Activated naive CD4-positive, alpha-beta T cell treated with anti-CD3 and anti-CD28 coated beads for 36 hours (primary cell): Measurements from ENCODE around the gene ERBB4. TPM values are rescaled to one million over a fixed set of nuclear protein-coding genes. Genes with fewer than 3 reads are reported as not detected.

Experiments
- CTCF ChIA-PET: fragments of 350-600 bp; sonication (Branson Sonifier 250); formaldehyde crosslinking; loops from one replicate; lab custom pipeline; 2021; ENCODE audit warnings: antibody characterized with exemption; lab: Charles Lee
- DNase-seq: peaks from one replicate; pipeline ENCODE4 v3.0.0-alpha.2; 2020
- H3K27ac Mint-ChIP-seq: one replicate; pipeline ENCODE4 v1.8.0; 2021; ENCODE audit warnings: mild to moderate bottlenecking, mixed read lengths
- H3K27me3 Mint-ChIP-seq: one replicate; pipeline ENCODE4 v1.8.0; 2021; ENCODE audit warnings: low read depth, mixed read lengths
- H3K36me3 Mint-ChIP-seq: one replicate; pipeline ENCODE4 v1.8.0; 2021; ENCODE audit warnings: low read depth, mixed read lengths
- H3K4me1 Mint-ChIP-seq: one replicate; pipeline ENCODE4 v1.8.0; 2021; ENCODE audit warnings: low read depth, mixed read lengths
- H3K4me3 Mint-ChIP-seq: one replicate; pipeline ENCODE4 v1.8.0; 2021; ENCODE audit warnings: mild to moderate bottlenecking, moderate library complexity, mixed read lengths
- H3K9me3 Mint-ChIP-seq: one replicate; pipeline ENCODE4 v1.8.0; 2021; ENCODE audit warnings: mixed read lengths
- intact Hi-C: fragments of 100-400 bp; cut with micrococcal nuclease; formaldehyde crosslinking; loops from one replicate; pipeline ENCODE4 v1.15.1; 2023
- total RNA-seq, 2 experiments: library from RNA; stranded (reverse); gene quantifications; one replicate each; pipeline ENCODE4 v1.2.3, GENCODE V29; 2021

The ERBB4 gene
- total RNA-seq, 2 experiments from 2014 or later = not detected

- intact Hi-C loops = no loop called here
- H3K9me3 Mint-ChIP-seq = peaks cover 5% of the 10 kb centered on the region
- H3K27me3 Mint-ChIP-seq = no peaks in the 10 kb centered on the region
- no peaks in the 10 kb centered on the region for H3K36me3 Mint-ChIP-seq
- no peaks in the 10 kb centered on the region for H3K4me1 Mint-ChIP-seq
- no peak for DNase-seq
- no peak overlapping the region for H3K27ac Mint-ChIP-seq
- no peak overlapping the region for H3K4me3 Mint-ChIP-seq
- CTCF ChIA-PET = no interaction called here
Measured at GRCh38 chr2:211513446-211513845, 1025.2 kb downstream of the ERBB4 start.

- DNase-seq = no peak
- Mint-ChIP-seq H3K27me3 (no peaks in the 10 kb centered on the region), H3K36me3 (no peaks in the 10 kb centered on the region), H3K27ac (no peak overlapping the region), H3K4me3 (no peak overlapping the region), H3K4me1 (no peaks in the 10 kb centered on the region), H3K9me3 (peaks cover 8% of the 10 kb centered on the region)
- intact Hi-C loops = no loop called here
- CTCF ChIA-PET = no interaction called here
Measured at GRCh38 chr2:211512806-211513205, 1025.8 kb downstream of the ERBB4 start.

- no peaks in the 10 kb centered on the region for H3K4me1 Mint-ChIP-seq
- peaks cover 17% of the 10 kb centered on the region for H3K9me3 Mint-ChIP-seq
- H3K4me3 Mint-ChIP-seq = no peak overlapping the region
- no peak for DNase-seq
- H3K27ac Mint-ChIP-seq = no peak overlapping the region
- no peaks in the 10 kb centered on the region for H3K36me3 Mint-ChIP-seq
- intact Hi-C loops = no loop called here
- no peaks in the 10 kb centered on the region for H3K27me3 Mint-ChIP-seq
- CTCF ChIA-PET = interaction anchor here (0.6 kb wide), 1 partner anchor 400 kb away, joined by 4 read pairs; no protein-coding TSS in a partner anchor
Measured at GRCh38 chr2:211503856-211504255, 1034.7 kb downstream of the ERBB4 start.

- H3K36me3 Mint-ChIP-seq = no peaks in the 10 kb centered on the region
- H3K27me3 Mint-ChIP-seq = no peaks in the 10 kb centered on the region
- peaks cover 13% of the 10 kb centered on the region for H3K9me3 Mint-ChIP-seq
- intact Hi-C loops = no loop called here
- H3K27ac Mint-ChIP-seq = no peak overlapping the region
- CTCF ChIA-PET = no interaction called here
- no peaks in the 10 kb centered on the region for H3K4me1 Mint-ChIP-seq
- DNase-seq = no peak
- H3K4me3 Mint-ChIP-seq = no peak overlapping the region
Measured at GRCh38 chr2:211503198-211503597, 1035.4 kb downstream of the ERBB4 start.

- no peak for DNase-seq
- Mint-ChIP-seq H3K27me3 (no peaks in the 10 kb centered on the region), H3K4me1 (no peaks in the 10 kb centered on the region), H3K4me3 (no peak overlapping the region), H3K9me3 (peaks cover under 1% of the 10 kb centered on the region), H3K27ac (no peak overlapping the region), H3K36me3 (no peaks in the 10 kb centered on the region)
- intact Hi-C loops = no loop called here
- CTCF ChIA-PET = no interaction called here
Measured at GRCh38 chr2:211498551-211499205, 1039.9 kb downstream of the ERBB4 start.

GRCh38 chr2:211495339-211495738, 1043.3 kb downstream of the ERBB4 start:
- DNase-seq = no peak
- no peaks in the 10 kb centered on the region for H3K9me3 Mint-ChIP-seq
- intact Hi-C loops = no loop called here
- no peak overlapping the region for H3K27ac Mint-ChIP-seq
- no peaks in the 10 kb centered on the region for H3K27me3 Mint-ChIP-seq
- H3K36me3 Mint-ChIP-seq = no peaks in the 10 kb centered on the region
- no peak overlapping the region for H3K4me3 Mint-ChIP-seq
- CTCF ChIA-PET = interaction anchor here (0.5 kb wide), 1 partner anchor 38 kb away, joined by 3 read pairs; no protein-coding TSS in a partner anchor
- no peaks in the 10 kb centered on the region for H3K4me1 Mint-ChIP-seq

GRCh38 chr2:211494536-211494935, 1044.1 kb downstream of the ERBB4 start:
- no peak for DNase-seq
- Mint-ChIP-seq H3K9me3 (no peaks in the 10 kb centered on the region), H3K4me3 (no peak overlapping the region), H3K27ac (no peak overlapping the region), H3K36me3 (no peaks in the 10 kb centered on the region), H3K27me3 (no peaks in the 10 kb centered on the region), H3K4me1 (no peaks in the 10 kb centered on the region)
- CTCF ChIA-PET = no interaction called here
- intact Hi-C loops = no loop called here

GRCh38 chr2:211494085-211494484, 1044.5 kb downstream of the ERBB4 start:
- H3K27ac Mint-ChIP-seq = no peak overlapping the region
- no peaks in the 10 kb centered on the region for H3K4me1 Mint-ChIP-seq
- H3K4me3 Mint-ChIP-seq = no peak overlapping the region
- CTCF ChIA-PET = no interaction called here
- no peaks in the 10 kb centered on the region for H3K36me3 Mint-ChIP-seq
- DNase-seq = no peak
- H3K9me3 Mint-ChIP-seq = no peaks in the 10 kb centered on the region
- intact Hi-C loops = no loop called here
- no peaks in the 10 kb centered on the region for H3K27me3 Mint-ChIP-seq

- Mint-ChIP-seq H3K27me3 (no peaks in the 10 kb centered on the region), H3K27ac (no peak overlapping the region), H3K4me1 (no peaks in the 10 kb centered on the region), H3K4me3 (no peak overlapping the region), H3K9me3 (no peaks in the 10 kb centered on the region), H3K36me3 (no peaks in the 10 kb centered on the region)
- CTCF ChIA-PET = interaction anchor here (0.7 kb wide), 1 partner anchor 930 kb away, joined by 6 read pairs; no protein-coding TSS in a partner anchor
- intact Hi-C loops = no loop called here
- DNase-seq = no peak
Measured at GRCh38 chr2:211487733-211488132, 1050.9 kb downstream of the ERBB4 start.

- H3K27ac Mint-ChIP-seq = no peak overlapping the region
- DNase-seq = no peak
- H3K27me3 Mint-ChIP-seq = no peaks in the 10 kb centered on the region
- CTCF ChIA-PET = no interaction called here
- no peak overlapping the region for H3K4me3 Mint-ChIP-seq
- H3K36me3 Mint-ChIP-seq = no peaks in the 10 kb centered on the region
- intact Hi-C loops = no loop called here
- H3K9me3 Mint-ChIP-seq = peaks cover 4% of the 10 kb centered on the region
- H3K4me1 Mint-ChIP-seq = no peaks in the 10 kb centered on the region
Measured at GRCh38 chr2:211479536-211480150, 1059.0 kb downstream of the ERBB4 start.

- Mint-ChIP-seq H3K36me3 (no peaks in the 10 kb centered on the region), H3K27me3 (no peaks in the 10 kb centered on the region), H3K9me3 (peaks cover 5% of the 10 kb centered on the region), H3K27ac (no peak overlapping the region), H3K4me3 (no peak overlapping the region), H3K4me1 (no peaks in the 10 kb centered on the region)
- CTCF ChIA-PET = interaction anchor here (0.9 kb wide), 1 partner anchor 22 kb away, joined by 3 read pairs; no protein-coding TSS in a partner anchor
- intact Hi-C loops = no loop called here
- DNase-seq = no peak
Measured at GRCh38 chr2:211477537-211478275, 1060.9 kb downstream of the ERBB4 start.

- no peak overlapping the region for H3K4me3 Mint-ChIP-seq
- no peaks in the 10 kb centered on the region for H3K27me3 Mint-ChIP-seq
- no peaks in the 10 kb centered on the region for H3K36me3 Mint-ChIP-seq
- H3K4me1 Mint-ChIP-seq = no peaks in the 10 kb centered on the region
- H3K27ac Mint-ChIP-seq = no peak overlapping the region
- CTCF ChIA-PET = no interaction called here
- no peak for DNase-seq
- H3K9me3 Mint-ChIP-seq = peaks cover 3% of the 10 kb centered on the region
- intact Hi-C loops = no loop called here
Measured at GRCh38 chr2:211473116-211473515, 1065.5 kb downstream of the ERBB4 start.
